Right renal pelvis (tissue), 4 donors: ENCODE measurements around the gene CXCL16. TPM values are rescaled to one million over a fixed set of nuclear protein-coding genes. Genes with fewer than 3 reads are reported as not detected.

Source experiments
- DNase-seq, 4 donors: peaks; one replicate each; pipeline ENCODE4 v3.0.0-alpha.2; 2013; ENCODE audit warnings: low read depth in 4 of 4, low spot score in 3 of 4, missing footprints in 1 of 4
- polyA plus RNA-seq, 4 donors: library from polyadenylated mRNA; unstranded; fragments of 120-200 nt; gene quantifications; one replicate each; pipeline ENCODE4 v1.2.1, GENCODE V29; 2013; ENCODE audit not compliant: insufficient read length in 4 of 4

The CXCL16 gene
- polyA plus RNA-seq, result 10 to 100 TPM; 12.5 to 15.6 (median 13.8) TPM

GRCh38 chr17:4739122-4740024 lies at the start of gene CXCL16, which contains the start of gene ZMYND15:
Gene CXCL16, minus strand, starts transcription at chr17:4739928. Its CDS starts 589 bp downstream, at chr17:4739339.
Gene ZMYND15, plus strand, starts transcription at chr17:4739833. Its CDS starts 716 bp downstream, at chr17:4740549.
- peak in 1 of 4 donors; percentile 33 for DNase-seq

- no peak for DNase-seq
Measured at GRCh38 chr17:4788807-4789700, 49.3 kb upstream of the CXCL16 start, which contains the start of gene GLTPD2. Gene GLTPD2, plus strand, starts transcription at chr17:4788964. Its CDS starts 48 bp downstream, at chr17:4789012.

GRCh38 chr17:4788159-4788806 lies 48.6 kb upstream of the CXCL16 start:
- no peak for DNase-seq

GRCh38 chr17:4786516-4786915 lies 46.8 kb upstream of the CXCL16 start:
- DNase-seq, result no peak

GRCh38 chr17:4786106-4786511 lies 46.4 kb upstream of the CXCL16 start, which contains the start of gene VMO1:
Gene VMO1, minus strand, starts transcription at chr17:4786364. Its CDS starts 12 bp downstream, at chr17:4786352.
- DNase-seq, result no peak

- no peak for DNase-seq
Measured at GRCh38 chr17:4785311-4786105, 45.8 kb upstream of the CXCL16 start.

GRCh38 chr17:4782652-4783051 lies 42.9 kb upstream of the CXCL16 start:
- no peak for DNase-seq

- DNase-seq, result no peak
Measured at GRCh38 chr17:4780325-4780955, 40.7 kb upstream of the CXCL16 start.

- DNase-seq, result no peak
Measured at GRCh38 chr17:4777969-4778760, 38.4 kb upstream of the CXCL16 start.

- no peak for DNase-seq
Measured at GRCh38 chr17:4772235-4772613, 32.5 kb upstream of the CXCL16 start.

GRCh38 chr17:4771519-4772234 lies 31.9 kb upstream of the CXCL16 start, which contains the start of gene TM4SF5:
Gene TM4SF5, plus strand, starts transcription at chr17:4771886. Its CDS starts 37 bp downstream, at chr17:4771923.
- DNase-seq, result no peak

- no peak for DNase-seq
Measured at GRCh38 chr17:4769628-4770027, 29.9 kb upstream of the CXCL16 start.

GRCh38 chr17:4768298-4768697 lies 28.6 kb upstream of the CXCL16 start:
- DNase-seq, result no peak

- DNase-seq, result no peak
Measured at GRCh38 chr17:4766723-4767122, 27.0 kb upstream of the CXCL16 start.

GRCh38 chr17:4766201-4766600 lies 26.5 kb upstream of the CXCL16 start:
- no peak for DNase-seq

GRCh38 chr17:4764595-4764994 lies 24.9 kb upstream of the CXCL16 start:
- DNase-seq, result no peak

GRCh38 chr17:4759776-4760236 lies 20.1 kb upstream of the CXCL16 start:
- DNase-seq, result no peak
